GM21515 (cell line): ENCODE results near the gene GOPC.
"Not testable (repeated sequence)": the region's sequence is repeated elsewhere in the genome, so short reads cannot be mapped to it uniquely, and the experiment has no call there.

Source experiments
- ATAC-seq: cut with Tn5 transposase; IDR thresholded peaks from one replicate; pipeline ENCODE4 v1.9.1; 2021; ENCODE audit not compliant: unreplicated experiment

The GOPC gene

DNA sequence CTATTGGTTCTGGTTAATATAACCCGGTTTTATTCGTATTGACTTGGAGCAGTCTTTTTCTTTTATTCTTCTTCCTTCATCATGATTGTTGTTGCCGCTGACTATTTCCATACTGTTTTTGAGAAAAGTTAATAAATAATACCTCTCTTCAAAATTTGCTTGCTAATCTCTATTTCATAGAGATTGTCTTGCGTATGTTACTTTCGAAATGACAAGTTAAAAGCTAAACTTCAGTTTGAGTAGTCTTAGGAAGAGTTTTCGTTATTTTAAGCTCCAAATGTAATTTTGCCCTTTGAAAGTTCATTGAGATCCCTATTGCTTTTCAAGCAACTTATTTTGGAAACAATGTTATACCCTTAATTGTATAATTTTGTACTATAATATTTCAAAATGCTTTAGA lies 83.4 kb downstream of the GOPC start:
- ATAC-seq = no peak

DNA sequence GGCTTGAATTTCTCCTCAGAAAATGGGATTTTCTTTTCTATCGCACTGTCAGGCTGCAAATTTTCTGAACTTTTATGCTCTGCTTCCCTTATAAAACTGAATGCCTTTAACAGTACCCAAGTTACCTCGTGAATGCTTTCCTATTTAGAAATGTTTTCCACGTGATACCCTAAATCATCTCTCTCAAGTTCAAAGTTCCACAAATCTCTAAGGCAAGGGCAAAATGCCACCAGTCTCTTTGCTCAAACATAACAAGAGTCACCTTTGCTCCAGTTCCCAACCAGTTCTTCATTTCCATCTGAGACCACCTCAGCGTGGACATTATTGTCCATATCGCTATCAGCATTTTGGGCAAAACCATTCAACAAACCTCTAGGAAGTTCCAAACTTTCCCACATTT lies 84.3 kb downstream of the GOPC start:
- not testable (repeated sequence) for ATAC-seq

DNA sequence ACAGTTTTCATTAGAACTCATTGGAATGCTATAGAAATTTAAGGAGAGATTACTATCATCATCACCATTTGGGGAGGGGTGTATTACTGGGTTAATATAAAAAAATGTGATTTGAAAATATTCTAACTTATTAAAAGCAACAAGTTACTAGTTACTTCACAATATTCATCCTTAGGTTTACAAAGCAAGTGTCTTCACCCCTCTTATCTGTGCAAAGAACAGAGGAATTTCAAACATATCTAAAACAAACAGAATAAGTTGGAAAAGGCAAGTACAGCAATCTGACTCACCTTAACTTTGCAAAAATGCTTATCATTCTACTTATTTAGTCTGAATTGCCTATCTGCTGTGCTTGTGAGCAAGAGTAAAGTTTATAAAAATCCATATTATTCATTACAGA lies 87.0 kb downstream of the GOPC start:
- ATAC-seq = no peak

DNA sequence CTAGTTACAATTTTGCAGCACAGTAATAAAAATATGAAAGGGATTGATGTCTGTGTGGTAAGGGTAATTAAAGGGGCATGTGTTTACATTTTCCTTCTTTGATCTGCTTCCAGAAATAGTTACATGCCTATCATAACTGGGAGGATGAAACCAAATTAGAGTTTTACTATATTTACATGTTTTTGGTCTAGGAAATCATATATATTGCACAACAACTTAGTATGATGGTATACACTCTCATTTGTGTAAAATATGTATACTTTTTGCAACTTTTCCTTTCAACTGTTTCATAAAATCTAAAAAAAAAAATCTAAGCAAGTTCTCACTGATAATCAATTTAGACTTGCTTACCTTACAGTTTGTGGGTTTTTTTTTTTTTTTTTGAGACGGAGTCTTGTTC lies 87.7 kb downstream of the GOPC start:
- no peak for ATAC-seq

DNA sequence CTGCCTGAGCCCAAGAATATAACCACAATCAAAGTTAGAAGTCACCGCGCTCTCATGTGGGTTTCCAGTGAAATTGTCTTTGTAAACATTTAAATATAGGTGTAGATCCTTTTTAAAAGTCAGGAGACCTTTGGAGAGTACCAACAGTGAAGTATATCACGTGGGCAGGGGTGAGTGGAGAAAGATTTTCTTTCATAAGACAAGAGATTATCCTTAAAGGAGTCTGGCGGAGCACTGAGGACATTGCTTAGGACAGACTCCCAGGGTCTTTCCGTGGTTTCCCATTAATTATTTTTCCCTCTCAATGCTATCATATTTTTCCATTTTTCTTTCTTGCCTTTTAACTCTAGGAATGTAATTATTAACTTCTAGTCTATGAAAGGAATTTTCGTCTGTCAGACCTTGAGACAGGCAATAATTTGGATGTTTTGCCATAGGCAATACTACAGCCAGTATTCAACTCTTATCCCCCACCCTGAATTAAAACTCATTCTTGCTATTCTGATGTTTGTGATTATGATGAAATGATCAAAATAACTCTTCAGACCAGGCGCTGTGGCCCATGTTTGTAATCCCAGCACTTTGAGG lies 88.4 kb downstream of the GOPC start:
- ATAC-seq = no peak

DNA sequence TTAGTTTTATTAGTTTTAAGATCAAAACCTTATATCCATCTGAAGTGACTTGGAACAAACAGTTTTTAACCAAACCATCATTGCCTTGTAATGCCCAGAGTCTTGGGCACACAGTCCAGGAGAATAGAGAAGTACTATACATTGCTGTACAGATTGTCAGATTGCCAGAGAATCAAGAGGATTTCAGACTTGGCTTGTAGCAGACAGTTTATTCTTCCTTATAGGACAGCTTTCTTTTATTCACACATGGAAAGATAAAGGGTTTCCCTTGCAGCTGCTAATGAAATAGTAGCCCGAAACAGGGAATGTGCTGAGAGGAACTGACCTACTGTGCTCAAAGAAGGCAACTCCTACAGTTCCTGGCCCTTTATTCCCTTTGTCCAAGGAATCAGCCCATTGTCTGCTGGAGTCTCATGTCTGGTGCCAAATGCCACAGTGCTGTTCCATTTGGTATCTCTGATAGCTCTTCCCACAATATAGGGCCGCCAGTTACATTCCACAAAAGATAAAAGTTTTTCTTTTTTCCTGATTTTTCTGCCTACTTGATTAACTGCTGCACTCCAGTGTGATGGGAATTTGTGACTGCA lies 89.2 kb downstream of the GOPC start:
- ATAC-seq = no peak

DNA sequence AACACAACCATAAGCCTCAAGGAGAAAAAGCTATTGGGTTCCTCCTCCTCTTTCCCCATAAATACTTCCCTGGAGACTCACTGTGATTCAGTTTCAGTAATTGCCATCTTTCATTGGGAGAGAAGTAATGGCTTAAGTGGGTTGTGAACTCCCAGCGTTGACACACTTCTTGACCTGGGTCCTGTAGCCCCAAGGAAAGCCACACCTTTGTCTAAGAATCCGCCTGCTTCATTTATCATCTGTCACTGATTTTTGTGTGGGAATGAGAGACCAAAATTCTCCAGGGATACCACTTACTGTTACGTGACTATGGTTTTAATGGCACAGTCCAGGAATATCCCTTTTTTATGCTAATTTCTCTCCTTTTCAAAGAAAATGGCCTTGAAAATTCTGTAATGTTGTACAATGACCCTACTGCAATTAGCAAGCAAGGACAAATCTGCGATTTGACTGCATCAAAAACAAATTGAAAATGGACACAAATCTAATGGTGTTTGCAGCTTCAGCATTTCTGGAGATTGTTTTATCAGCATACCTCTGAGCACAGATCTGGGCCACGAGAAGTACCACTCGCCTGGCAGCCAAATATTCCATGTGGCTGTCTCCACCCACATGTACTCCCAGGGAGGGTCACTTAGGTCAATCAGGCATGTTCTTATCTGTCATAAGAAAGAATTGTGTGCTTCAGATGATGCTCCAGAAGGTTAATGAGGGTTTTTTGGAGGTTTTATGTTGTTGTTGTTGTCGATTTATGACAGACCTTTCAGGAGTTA lies 90.1 kb downstream of the GOPC start:
- ATAC-seq = no peak
